Loucy (cell line): ENCODE measurements around the gene RHOA.

ENCODE experiments used
- H2AFZ ChIP-seq: fragments of 200-600 bp; sonication (generic); 2 replicates; pipeline ENCODE4 v1.6.0; 2016; ENCODE audit warnings: antibody characterized with exemption, mild to moderate bottlenecking, low read length, moderate library complexity
- H3F3A ChIP-seq: fragments of 200-600 bp; 2 replicates; pipeline ENCODE4 v1.6.0; 2016; ENCODE audit warnings: antibody characterized with exemption, low read depth, mild to moderate bottlenecking
- H3K27me3 ChIP-seq: fragments of 200-600 bp; sonication (generic); 2 replicates; pipeline ENCODE4 v1.6.1; 2014; ENCODE audit warnings: low read length, mild to moderate bottlenecking; ENCODE audit not compliant: insufficient read depth, poor library complexity, severe bottlenecking
- H3K36me3 ChIP-seq: fragments of 200-600 bp; sonication (generic); 2 replicates; pipeline ENCODE4 v1.6.1; 2016; ENCODE audit warnings: low read length; ENCODE audit not compliant: insufficient read depth
- H3K4me1 ChIP-seq: fragments of 200-600 bp; sonication (generic); 2 replicates; pipeline ENCODE4 v1.5.1; 2014; ENCODE audit warnings: low read length, mild to moderate bottlenecking; ENCODE audit not compliant: insufficient read depth, poor library complexity, severe bottlenecking
- H3K4me2 ChIP-seq: fragments of 200-600 bp; sonication (generic); 2 replicates; pipeline ENCODE4 v1.6.0; 2014; ENCODE audit warnings: antibody characterized with exemption, low read length, low read depth, mild to moderate bottlenecking; ENCODE audit not compliant: poor library complexity, severe bottlenecking
- H3K4me3 ChIP-seq: fragments of 200-600 bp; sonication (generic); 2 replicates; pipeline ENCODE4 v1.5.1; 2014; ENCODE audit warnings: low read length, mild to moderate bottlenecking, mixed read lengths; ENCODE audit not compliant: poor library complexity, severe bottlenecking
- H3K79me2 ChIP-seq: fragments of 200-600 bp; sonication (generic); 2 replicates; pipeline ENCODE4 v1.6.1; 2014; ENCODE audit warnings: low read length; ENCODE audit not compliant: insufficient read depth
- H3K9ac ChIP-seq: fragments of 200-600 bp; sonication (generic); 2 replicates; pipeline ENCODE4 v1.6.0; 2014; ENCODE audit warnings: mild to moderate bottlenecking, low read depth, low read length, moderate library complexity; ENCODE audit not compliant: poor library complexity, severe bottlenecking
- H3K9me2 ChIP-seq: fragments of 200-600 bp; sonication (generic); replicated peaks from 2 replicates; pipeline ENCODE4 v1.6.1; 2016; ENCODE audit warnings: low read depth, low read length, mixed read lengths
- H3K9me3 ChIP-seq: fragments of 200-600 bp; sonication (generic); 2 replicates; pipeline ENCODE4 v1.6.1; 2014; ENCODE audit warnings: mild to moderate bottlenecking, antibody characterized with exemption, low read length, low read depth; ENCODE audit not compliant: insufficient read depth
- H4K20me1 ChIP-seq: fragments of 200-600 bp; sonication (generic); 2 replicates; pipeline ENCODE4 v1.6.0; 2014; ENCODE audit warnings: antibody characterized with exemption, low read length, mild to moderate bottlenecking; ENCODE audit not compliant: insufficient read depth, poor library complexity, severe bottlenecking
- CTCF ChIP-seq: fragments of 200-600 bp; sonication (generic); conservative IDR thresholded peaks from 2 replicates; pipeline ENCODE4 v1.5.1; 2014; ENCODE audit warnings: mild to moderate bottlenecking, antibody characterized with exemption, low read length
- EZH2phosphoT487 ChIP-seq: fragments of 200-600 bp; IDR thresholded peaks from 2 replicates; pipeline ENCODE4 v1.6.1; 2018; ENCODE audit warnings: antibody characterized with exemption, mild to moderate bottlenecking, moderate library complexity, borderline replicate concordance

Gene RHOA

GRCh38 chr3:49341996-49342395, 69.8 kb downstream of the RHOA start:
- H3K9ac ChIP-seq, result peak overlapping the region; percentile 93
- H3F3A ChIP-seq, result peaks cover 3% of the 10 kb centered on the region; the same call in 1 of the 2 replicates
- peaks cover 28% of the 10 kb centered on the region for H3K4me1 ChIP-seq
- H3K36me3 ChIP-seq, result no peaks in the 10 kb centered on the region
- H2AFZ ChIP-seq, result no peak overlapping the region
- H3K4me3 ChIP-seq, result no peak overlapping the region
- peaks cover 28% of the 10 kb centered on the region for H3K79me2 ChIP-seq
- TF ChIP-seq CTCF (no peak), EZH2phosphoT487 (no peak)
- H3K9me3 ChIP-seq, result no peaks in the 10 kb centered on the region
- H3K27me3 ChIP-seq, result no peaks in the 10 kb centered on the region
- H3K4me2 ChIP-seq, result no peak overlapping the region
- H4K20me1 ChIP-seq, result no peaks in the 10 kb centered on the region
- no peaks in the 10 kb centered on the region for H3K9me2 ChIP-seq

- Histone ChIP-seq H3K9me2 (no peaks in the 10 kb centered on the region), H3K27me3 (no peaks in the 10 kb centered on the region), H3K79me2 (peaks cover 42% of the 10 kb centered on the region), H3K4me3 (peak within 1 kb of the TSS; percentile 92), H3K4me1 (peaks cover 34% of the 10 kb centered on the region), H2AFZ (peak within 1 kb of the TSS; percentile 96), H3K36me3 (peaks cover 5% of the 10 kb centered on the region; the same call in 1 of the 2 replicates), H3F3A (peaks cover 3% of the 10 kb centered on the region; the same call in 1 of the 2 replicates), H4K20me1 (no peaks in the 10 kb centered on the region), H3K9me3 (no peaks in the 10 kb centered on the region), H3K9ac (peak within 1 kb of the TSS; percentile 93), H3K4me2 (peak within 1 kb of the TSS; percentile 86)
- TF ChIP-seq EZH2phosphoT487 (no peak), CTCF (peak; percentile 64)
These were observed 71.6 kb downstream of the RHOA start, which contains the start of gene USP4 for GRCh38 chr3:49339941-49340800. Gene USP4, minus strand, starts transcription at chr3:49340053. Its CDS starts 29 bp downstream, at chr3:49340024.

- no peaks in the 10 kb centered on the region for H3K27me3 ChIP-seq
- H3K79me2 ChIP-seq, result peaks cover 48% of the 10 kb centered on the region
- H3K9ac ChIP-seq, result peak overlapping the region; percentile 93
- peak overlapping the region; percentile 92 for H3K4me3 ChIP-seq
- peaks cover 3% of the 10 kb centered on the region; the same call in 1 of the 2 replicates for H3F3A ChIP-seq
- H3K9me3 ChIP-seq, result no peaks in the 10 kb centered on the region
- H3K9me2 ChIP-seq, result no peaks in the 10 kb centered on the region
- H3K36me3 ChIP-seq, result peaks cover 11% of the 10 kb centered on the region; the same call in 1 of the 2 replicates
- no peak for TF ChIP-seq EZH2phosphoT487
- no peak for TF ChIP-seq CTCF
- H3K4me1 ChIP-seq, result peaks cover 31% of the 10 kb centered on the region
- H2AFZ ChIP-seq, result peak overlapping the region; percentile 88
- H3K4me2 ChIP-seq, result peak overlapping the region; percentile 86
- peaks cover 3% of the 10 kb centered on the region for H4K20me1 ChIP-seq
These were observed 72.2 kb downstream of the RHOA start for GRCh38 chr3:49339581-49339940.
